Right ventricle myocardium superior (tissue), 1 donor: ENCODE measurements around the gene ZNF365. TPM values are rescaled to one million over a fixed set of nuclear protein-coding genes. Genes with fewer than 3 reads are reported as not detected.
A peak's percentile ranks its signal among the peaks of the same experiment; 100 is the strongest.
"Not testable (repeated sequence)": the region's sequence is repeated elsewhere in the genome, so short reads cannot be mapped to it uniquely, and the experiment has no call there.

Experiments used
- ATAC-seq: fragments of 200-7000 bp; cut with Tn5 transposase; one replicate; pipeline ENCODE4 v1.9.1; 2020; ENCODE audit warnings: mild to moderate bottlenecking; ENCODE audit not compliant: poor library complexity
- DNase-seq: peaks from one replicate; pipeline ENCODE4 v3.0.0-alpha.2; 2020
- intact Hi-C: fragments of 100-400 bp; cut with DNase I; formaldehyde crosslinking; loops from one replicate; pipeline ENCODE4 v1.11.2; 2022
- long read RNA-seq: library from polyadenylated mRNA; unstranded; transcript quantifications from one replicate; pipeline ENCODE4 v2.0.0, GENCODE V29; 2021
- total RNA-seq: library from RNA; stranded (reverse); fragmentation: NEBNext Ultra II Directional; extraction: Animal tissue kit (Norgen Biotek cat#: 25700); gene quantifications from one replicate; pipeline ENCODE4 v1.2.1, GENCODE V29; 2021
- donor health status: DM: no; HTN: yes; CAD: no; lungs with severe emphysema.

Gene ZNF365, protein sequence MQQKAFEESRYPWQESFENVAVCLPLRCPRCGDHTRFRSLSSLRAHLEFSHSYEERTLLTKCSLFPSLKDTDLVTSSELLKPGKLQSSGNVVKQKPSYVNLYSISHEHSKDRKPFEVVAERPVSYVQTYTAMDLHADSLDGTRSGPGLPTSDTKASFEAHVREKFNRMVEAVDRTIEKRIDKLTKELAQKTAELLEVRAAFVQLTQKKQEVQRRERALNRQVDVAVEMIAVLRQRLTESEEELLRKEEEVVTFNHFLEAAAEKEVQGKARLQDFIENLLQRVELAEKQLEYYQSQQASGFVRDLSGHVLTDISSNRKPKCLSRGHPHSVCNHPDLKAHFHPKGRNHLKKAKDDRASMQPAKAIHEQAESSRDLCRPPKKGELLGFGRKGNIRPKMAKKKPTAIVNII
- not detected for total RNA-seq
- long read RNA-seq, partial matches to known transcripts, result 0 of 1 reads
- long read RNA-seq, other reads (novel, unspliced or antisense), result 1 of 1 reads

DNA sequence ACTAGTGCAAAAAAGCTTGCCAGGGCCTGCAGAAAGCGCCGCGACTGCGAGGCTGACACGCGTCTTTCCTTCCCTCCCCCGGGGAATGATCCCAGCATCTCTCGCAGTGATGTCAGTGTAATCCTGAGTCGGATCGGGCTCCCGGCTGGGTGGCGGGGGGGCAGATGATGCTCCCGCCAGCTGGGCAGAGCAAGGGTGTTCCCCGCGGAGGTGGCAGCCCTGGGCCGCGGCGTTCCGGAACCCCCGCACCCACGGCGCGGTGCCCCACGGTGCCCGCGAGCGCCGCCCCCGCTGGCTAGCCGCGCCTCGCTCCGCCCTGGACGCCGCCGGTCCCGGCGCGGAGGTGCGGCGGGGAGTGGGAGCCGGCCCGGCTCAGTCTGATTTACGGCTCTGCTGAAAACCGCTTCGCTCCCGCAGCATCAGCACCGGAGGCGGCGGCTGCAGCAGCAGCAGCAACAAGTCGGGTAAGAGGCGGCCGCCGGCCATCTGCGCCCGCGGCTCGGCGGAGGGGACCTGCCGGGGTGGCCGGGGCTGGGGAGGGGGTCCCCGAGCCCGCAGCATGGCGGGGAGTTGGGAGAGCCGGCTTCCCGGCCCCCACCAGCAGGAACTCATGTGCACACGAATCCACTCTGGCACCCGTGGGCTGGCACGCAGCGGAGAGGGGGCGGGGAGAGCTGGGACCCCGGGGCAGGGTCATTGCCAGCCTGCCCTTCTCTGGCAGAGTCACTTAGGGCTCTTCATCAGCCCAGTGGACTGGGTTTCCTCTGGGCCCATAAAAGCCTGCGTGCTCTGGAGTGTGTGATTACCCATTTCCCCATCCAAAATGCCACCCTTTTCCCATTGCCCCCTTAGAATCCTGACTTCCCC is at the start of gene ZNF365:
TSS of gene ZNF365 (plus strand) at position 375 of the 867 bp plus-strand sequence. CDS start 1,825 bp downstream, outside the sequence.
- ATAC-seq (peak; percentile 75), DNase-seq (peak; percentile 43)
- intact Hi-C loops, result no loop called here

DNA sequence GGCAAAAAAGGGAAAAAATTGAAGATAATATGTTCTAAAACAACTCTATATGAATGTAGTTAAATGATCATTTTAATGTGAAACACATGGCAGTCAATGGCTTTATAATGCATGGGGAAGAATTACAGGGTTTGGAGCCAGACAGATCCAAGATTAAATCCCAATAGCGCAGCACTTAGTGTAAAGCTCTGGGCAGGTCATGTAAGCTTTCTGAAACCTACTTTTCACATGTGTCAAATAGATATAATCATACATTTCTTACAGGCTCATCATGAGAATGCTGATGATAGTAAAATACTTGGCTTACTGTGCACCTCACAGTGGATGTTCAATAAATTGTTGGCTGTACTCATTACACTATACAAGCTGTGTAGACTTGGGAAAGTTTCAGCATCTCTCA is 48.0 kb upstream of the ZNF365 start:
- intact Hi-C loops, result no loop called here
- ATAC-seq (no peak), DNase-seq (no peak)

DNA sequence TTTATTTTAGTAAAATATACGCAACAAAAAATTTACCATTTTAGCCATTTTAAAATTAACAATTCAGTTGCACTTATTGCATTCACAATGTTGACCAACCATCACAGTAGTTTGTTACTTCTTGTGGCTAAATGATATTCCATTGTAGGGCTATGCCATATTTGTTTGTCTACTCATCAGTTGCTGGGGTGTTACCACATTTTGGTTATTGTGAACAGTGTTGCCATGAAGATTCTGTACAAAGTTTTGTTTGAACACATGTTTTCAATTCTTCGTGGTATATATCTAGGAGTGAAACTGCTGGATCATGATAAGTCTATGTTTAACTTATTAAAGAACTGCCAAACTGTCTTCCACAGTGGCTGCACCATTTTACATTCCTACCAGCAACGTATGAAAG is 46.3 kb upstream of the ZNF365 start:
- DNase-seq (no peak), ATAC-seq (no peak)
- intact Hi-C loops, result no loop called here

DNA sequence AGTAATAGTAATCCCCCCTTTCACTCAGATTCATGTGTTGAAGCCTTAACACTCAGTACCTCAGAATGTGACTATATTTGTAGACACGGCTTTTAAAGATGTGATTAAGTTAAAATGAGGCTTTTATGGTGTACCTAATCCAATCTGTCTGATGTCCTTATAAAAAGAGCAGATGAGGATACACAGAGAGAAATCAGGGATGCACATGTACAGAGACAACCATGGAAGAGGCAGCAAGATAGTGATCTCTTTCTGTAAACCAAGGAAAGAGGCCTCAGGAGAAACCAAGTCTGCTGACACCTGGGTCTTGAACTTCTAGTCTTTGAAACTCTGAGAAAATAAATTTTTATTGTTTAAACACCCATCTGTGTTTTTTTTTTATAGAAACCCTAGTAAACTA is 44.0 kb upstream of the ZNF365 start:
- no peak for DNase-seq
- no peak for ATAC-seq
- intact Hi-C loops, result no loop called here

DNA sequence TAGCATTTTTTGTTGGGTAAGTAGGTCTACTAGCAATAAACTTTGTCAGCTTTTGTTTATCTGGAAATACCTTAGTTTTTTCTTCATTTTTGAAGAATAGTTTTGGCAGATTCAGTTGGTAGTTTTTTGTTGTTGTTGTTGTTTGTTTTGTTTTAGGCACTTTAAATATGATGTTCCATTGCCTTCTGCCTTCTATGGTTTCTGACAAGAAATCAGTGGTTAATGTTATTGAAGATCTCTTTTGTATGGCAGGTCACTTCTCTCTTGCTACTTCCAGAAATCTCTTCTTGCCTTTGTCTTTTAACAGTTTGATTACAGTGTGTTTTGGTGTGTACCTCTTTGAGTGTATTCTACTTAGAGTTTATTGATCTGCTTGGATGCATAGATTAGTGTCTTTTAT is 41.8 kb upstream of the ZNF365 start:
- DNase-seq, result no peak
- intact Hi-C loops, result no loop called here
- no peak for ATAC-seq

DNA sequence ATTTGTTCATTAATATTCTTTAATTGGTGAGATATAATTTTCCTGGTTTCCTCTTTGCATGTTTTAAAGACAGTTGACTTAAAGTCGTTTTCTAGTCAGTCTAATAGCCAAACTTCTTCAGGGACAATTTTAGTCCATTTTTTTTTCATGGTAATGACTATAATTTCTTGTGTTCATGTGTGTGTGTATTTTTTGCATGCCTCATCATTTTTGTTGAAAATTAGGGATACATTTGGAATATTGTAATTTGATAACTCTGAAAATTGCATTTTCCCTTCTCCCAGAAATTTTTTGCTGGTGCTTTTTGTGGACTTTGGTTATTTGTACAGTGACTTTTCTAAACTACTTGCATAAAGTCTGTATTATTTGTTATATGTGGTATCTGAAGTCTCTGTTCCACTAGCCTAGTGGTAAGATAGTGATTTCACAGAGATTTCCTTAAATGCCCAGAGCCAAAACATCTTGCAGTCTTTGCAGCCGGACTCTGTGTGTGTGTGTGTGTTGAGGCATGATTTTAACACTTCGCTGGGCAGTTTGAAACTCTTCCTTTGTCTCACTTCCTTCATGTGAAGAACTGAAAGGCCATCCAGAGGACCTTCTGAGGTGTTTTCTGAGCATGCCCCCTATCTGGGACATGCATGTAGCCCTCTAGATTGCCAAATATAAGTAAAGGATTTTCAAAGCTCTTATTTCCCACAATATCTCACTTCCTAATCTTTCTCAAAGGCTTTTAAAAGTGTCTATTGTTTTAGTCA is 40.9 kb upstream of the ZNF365 start:
- intact Hi-C loops, result no loop called here
- no peak for ATAC-seq
- no peak for DNase-seq

DNA sequence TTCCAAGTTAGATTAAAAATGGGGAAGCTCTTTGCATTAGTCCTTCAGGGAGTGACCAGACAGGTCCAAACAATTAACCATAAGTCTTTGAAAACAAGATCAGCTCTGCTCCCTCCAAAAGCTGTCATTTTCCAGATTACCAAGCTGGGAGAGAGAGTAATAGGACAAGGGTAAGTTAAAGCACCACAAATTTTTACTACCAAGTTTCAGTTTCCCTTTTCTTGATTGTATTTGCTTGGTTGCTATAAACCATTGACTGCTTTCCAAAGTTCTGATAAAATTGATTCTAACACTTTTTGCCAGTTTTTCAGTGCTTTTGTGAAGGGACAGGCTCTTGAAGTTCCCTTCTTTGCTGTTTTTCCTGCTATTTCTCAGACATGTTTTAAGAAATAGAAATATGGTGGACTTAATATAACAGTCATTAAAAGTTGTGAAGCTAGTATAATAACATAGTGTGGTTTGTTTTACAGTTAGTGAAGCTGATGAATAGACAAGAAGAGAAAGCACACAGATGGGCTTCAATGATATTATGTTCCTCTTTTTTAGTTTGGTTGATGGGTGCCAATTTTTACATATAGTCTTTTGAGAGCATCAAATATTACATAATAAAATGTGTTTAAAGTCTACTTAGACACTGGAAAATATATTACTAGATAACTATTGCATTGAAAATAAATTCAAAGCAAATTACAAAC is 40.0 kb upstream of the ZNF365 start:
- intact Hi-C loops, result no loop called here
- DNase-seq (no peak), ATAC-seq (no peak)

DNA sequence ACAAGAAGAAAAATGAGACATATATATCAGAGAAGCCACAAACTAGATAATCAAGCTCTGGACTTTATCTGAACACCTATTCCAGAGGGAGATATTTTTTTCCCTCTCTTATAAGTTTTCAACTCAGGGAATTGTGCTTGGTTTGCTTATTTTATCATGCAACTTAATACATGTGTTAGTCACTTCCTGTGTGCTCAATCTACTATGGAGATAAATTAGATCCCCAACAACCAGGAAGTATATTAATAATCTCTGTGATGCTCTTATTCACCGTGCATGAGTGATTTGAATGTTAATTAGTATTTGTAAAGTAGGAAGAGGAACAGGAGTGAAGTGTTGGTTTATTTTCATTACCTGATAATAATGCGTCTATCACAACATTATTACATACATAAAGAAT is 38.8 kb upstream of the ZNF365 start:
- intact Hi-C loops, result no loop called here
- ATAC-seq, result no peak
- no peak for DNase-seq

DNA sequence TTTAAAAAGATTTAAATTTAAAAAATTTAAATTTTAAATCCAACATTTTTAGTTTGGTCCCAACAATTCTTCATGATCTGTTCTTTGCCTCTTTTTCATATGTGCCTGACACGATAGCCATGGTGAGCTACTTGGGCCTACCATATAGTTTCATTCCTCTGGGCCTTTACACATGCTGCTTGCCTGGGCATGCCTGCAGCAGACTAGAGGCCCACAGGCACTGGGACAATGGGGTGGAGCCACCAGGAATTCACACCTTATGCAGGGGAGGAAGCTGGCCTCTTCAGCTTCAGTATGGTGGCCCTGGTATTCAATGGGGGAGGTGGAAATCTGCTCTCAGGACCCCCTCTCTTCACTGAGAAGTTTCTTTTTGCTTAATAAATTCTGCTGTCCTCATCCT is 37.8 kb upstream of the ZNF365 start:
- intact Hi-C loops, result no loop called here
- DNase-seq (no peak), ATAC-seq (no peak)

DNA sequence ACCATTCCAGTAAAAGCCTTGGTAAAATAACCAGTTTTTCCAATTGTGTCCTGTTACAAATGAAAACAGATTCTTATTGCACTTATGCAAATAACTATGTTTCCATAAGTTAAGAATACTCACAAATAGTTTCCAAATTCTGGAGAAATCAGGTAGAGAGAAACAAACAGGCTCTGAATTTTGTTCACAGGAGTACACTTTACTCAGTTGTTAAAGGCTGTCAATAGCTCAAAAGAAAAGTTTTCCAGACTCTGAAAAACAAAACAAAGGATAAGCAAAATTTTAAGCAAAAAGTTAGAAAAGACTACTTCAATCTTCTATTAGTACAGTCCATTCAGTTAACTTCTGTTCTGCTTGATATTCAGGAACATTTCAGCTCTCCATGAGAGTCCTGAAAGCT is 32.8 kb upstream of the ZNF365 start:
- intact Hi-C loops, result no loop called here

DNA sequence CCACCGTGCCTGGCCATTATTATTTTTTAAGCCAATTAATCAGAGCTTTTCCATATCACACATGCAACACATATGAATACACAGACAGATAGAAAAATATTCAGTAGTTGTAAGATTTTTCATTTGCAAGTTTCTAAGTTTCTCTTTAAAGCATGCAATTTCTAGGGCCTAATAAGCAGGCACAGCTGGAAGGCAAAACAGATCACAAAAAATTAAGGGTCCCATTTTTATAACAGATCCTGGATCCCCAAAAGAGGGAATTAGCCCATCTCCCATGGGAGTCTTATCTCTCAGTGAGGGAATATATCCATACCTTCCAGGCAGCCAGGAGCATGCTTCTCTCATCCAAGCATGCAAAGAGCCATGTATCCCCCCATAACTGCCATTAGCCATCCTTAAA is 31.2 kb upstream of the ZNF365 start:
- DNase-seq (no peak), ATAC-seq (no peak)
- intact Hi-C loops, result no loop called here

More for the DNA sequence above, 32.8 kb upstream of the ZNF365 start:
- DNase-seq, result no peak
- no peak for ATAC-seq

DNA sequence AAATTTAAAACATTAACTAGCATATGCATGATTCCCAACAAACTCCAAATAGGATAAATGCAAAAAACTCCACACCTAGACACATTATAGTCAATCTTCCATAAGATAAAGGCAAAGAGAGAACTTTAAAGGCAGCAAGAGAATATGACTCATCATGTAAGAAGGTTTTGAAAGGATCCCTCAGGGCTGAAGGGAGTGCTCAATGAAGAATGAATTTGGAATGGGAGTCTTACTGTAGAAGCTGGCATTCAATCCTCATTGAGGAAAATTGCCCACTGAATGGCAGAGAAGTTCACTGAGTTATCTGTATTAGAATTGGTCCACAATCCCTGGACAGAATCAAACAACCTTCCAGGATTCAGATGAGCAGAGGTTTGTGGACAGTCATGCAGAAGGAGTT is 26.1 kb upstream of the ZNF365 start:
- no peak for ATAC-seq
- no peak for DNase-seq
- intact Hi-C loops, result no loop called here

DNA sequence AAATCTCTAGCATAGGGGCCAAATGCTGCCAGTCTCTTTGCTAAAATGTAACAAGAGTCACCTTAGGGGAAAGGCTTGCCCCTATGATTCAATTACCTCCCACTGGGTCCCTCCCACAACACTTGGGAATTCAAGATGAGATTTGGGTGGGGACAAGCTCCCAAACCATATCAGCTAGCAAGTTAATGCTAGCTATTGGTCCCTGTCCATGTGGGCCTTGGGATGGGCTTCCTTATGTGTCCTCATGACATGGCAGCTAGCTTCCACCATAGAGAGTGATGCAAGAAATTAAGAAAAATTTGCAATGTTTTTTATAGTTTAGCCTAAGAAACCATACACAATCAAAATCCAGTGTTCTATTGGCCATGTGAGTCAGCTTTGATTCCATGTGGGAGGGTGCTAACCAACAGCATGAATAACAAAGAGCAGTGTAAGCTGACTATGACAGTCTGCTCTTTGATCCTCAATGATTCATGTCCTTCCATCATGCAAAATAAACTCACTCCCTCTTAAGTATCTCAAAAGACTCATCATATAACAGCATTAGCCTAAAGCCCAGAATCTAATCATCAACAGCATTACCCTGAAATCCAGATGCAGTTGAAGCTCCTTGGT is 21.7 kb upstream of the ZNF365 start:
- DNase-seq (no peak), ATAC-seq (no peak)
- intact Hi-C loops, result no loop called here

DNA sequence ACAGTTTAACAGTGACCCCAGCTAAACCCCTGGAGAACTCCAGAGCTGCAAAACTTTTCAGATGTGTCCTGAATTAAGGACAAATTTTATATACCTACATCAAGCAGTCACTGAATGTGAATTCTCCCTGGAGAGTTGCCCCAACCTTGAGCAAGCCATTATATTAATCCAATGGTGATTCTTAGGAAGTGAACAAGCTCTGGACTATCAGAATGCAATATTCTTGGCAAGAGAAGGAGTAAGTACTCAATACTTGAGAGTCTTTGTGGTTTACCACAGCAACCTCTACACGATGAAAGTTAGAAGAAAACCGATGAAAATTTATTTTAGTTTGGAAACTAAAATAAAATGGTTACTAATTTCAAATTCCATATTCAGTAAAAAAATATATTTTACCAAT is 19.3 kb upstream of the ZNF365 start:
- intact Hi-C loops, result no loop called here
- DNase-seq, result no peak
- ATAC-seq, result no peak

DNA sequence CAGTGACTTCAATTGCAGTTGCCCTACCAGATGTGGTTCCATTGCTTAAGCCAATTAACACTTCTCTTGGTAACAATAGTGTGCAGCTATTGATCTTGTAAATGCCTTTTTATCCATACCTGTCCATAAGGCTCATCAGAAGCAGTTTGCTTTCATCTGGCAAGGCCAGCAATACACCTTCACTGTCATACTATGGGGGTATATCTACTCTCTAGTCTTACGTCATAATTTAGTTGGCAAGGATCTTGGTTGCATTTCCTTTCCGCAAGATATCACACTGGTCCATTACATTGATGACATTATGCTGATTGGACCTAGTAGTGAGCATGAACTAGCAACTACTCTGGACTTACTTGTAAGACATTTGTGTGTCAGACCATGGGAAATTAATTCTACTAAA is 17.7 kb upstream of the ZNF365 start:
- DNase-seq (no peak), ATAC-seq (no peak)
- intact Hi-C loops, result no loop called here

DNA sequence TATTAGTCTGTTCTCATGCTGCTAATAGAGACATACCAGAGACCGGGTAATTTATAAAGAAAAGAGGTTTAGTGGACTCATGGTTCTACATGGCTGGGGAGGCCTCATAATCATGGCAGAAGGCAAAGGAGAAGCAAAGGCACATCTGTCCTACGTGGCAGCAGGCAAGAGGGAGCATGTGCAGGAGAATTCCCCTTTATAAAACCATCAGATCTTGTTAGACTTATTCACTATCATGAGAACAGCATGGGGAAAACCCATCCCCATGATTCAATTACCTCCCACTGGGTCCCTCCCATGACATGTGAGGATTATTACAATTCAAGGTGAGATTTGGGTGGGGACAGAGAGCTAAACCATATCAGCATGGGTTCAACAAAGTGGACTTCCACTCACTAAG is 16.0 kb upstream of the ZNF365 start:
- intact Hi-C loops, ATAC-seq, DNase-seq: not testable (repeated sequence)

DNA sequence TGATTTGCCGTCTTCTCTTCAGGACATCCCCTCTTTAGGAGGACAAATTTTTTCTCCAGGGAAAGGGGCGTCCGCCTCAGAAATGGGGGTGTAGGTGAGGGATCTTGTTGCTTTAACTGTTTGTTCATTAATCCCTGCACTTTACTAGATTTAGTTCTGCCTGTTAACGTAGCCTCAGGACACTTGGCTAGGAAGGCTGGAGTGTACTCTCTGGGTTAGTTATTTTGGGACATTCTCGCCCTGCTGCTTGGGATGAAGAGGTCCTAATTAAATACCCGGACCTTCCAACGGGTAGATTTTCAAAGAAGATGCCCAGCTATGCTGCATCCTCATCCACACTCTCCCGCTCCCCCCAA is 552 bp upstream of the ZNF365 start:
- intact Hi-C loops, result no loop called here
- ATAC-seq, result no peak
- no peak for DNase-seq
